ENCODE results near the gene MARCHF4.

DNA sequence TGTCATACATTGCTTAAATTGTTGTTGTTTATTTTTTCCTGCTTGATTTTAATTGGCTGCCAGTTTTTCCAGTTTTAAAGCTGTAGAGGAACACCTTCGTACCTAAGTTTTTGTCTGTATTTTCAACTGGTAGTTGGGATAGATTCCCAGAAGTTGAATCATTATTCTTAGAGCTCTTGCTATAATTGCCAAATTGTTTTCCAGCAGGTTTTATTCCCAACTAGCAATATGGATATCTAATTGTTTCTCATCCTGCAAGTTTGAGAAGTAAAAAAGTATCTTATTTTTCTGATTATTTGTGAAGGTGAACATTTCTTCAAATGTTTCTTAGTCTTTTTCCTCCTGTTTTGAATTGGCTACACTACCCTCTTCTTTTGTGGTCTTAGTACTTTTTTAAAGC is 46.7 kb upstream of the MARCHF4 start:
- TF ChIP-seq, protein P1, sequence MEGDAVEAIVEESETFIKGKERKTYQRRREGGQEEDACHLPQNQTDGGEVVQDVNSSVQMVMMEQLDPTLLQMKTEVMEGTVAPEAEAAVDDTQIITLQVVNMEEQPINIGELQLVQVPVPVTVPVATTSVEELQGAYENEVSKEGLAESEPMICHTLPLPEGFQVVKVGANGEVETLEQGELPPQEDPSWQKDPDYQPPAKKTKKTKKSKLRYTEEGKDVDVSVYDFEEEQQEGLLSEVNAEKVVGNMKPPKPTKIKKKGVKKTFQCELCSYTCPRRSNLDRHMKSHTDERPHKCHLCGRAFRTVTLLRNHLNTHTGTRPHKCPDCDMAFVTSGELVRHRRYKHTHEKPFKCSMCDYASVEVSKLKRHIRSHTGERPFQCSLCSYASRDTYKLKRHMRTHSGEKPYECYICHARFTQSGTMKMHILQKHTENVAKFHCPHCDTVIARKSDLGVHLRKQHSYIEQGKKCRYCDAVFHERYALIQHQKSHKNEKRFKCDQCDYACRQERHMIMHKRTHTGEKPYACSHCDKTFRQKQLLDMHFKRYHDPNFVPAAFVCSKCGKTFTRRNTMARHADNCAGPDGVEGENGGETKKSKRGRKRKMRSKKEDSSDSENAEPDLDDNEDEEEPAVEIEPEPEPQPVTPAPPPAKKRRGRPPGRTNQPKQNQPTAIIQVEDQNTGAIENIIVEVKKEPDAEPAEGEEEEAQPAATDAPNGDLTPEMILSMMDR (optimal IDR thresholded peaks at IDR 0.05 in 1 of 3, IDR thresholded peaks at IDR 0.05 in 1 of 3, conservative IDR thresholded peaks at IDR 0.05 in 1 of 3; ENCODE audit: extremely low read depth in 1 of 3, insufficient read depth in 2 of 3, low read length in 3 of 3): no peak
- TF ChIP-seq EZH2 (IDR thresholded peaks at IDR 0.05; ENCODE audit: low read length): no peak
